Right lobe of liver (tissue), 4 donors: ENCODE data around the gene KLF17.

Experiments
- POLR2A ChIP-seq: fragments of 450-650 bp; IDR thresholded peaks from one replicate; pipeline ENCODE4 v1.6.1; 2017; ENCODE audit warnings: antibody characterized with exemption, mild to moderate bottlenecking
- TF ChIP-seq, protein P1 (sequence below), 4 donors: fragments of 200-600 bp in 3 of 4; fragments of 450-650 bp in 1 of 4; IDR thresholded peaks; one replicate each; pipeline versions ENCODE4 v1.5.1 to v1.8.0; 2016 to 2022; ENCODE audit warnings: antibody characterized with exemption in 4 of 4, mild to moderate bottlenecking in 2 of 4
- donor health status: DM: no; HTN: no; CAD: no.
- donor health status: DM: no; HTN: no; CAD: no.
- donor health status: DM: no; HTN: yes; CAD: no.

DNA sequence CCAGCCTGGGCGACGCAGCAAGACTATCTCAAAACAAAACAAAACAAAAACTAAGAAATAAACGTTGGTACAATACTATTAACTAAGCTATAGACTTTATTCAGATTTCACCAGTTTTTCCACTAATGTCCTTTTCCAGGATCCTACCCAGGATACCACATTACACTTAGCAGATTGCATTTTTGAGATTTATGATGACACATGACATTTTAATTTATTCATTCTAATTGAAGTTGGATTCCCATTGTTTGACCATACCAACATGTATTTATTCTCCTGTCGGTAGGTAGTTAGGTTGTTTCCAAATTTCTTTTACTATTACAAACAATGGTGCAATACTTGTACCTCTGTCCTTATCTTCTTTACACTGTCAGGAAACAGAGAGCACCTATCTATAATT lies 6.8 kb upstream of the KLF17 start:
- TF ChIP-seq, protein P1, sequence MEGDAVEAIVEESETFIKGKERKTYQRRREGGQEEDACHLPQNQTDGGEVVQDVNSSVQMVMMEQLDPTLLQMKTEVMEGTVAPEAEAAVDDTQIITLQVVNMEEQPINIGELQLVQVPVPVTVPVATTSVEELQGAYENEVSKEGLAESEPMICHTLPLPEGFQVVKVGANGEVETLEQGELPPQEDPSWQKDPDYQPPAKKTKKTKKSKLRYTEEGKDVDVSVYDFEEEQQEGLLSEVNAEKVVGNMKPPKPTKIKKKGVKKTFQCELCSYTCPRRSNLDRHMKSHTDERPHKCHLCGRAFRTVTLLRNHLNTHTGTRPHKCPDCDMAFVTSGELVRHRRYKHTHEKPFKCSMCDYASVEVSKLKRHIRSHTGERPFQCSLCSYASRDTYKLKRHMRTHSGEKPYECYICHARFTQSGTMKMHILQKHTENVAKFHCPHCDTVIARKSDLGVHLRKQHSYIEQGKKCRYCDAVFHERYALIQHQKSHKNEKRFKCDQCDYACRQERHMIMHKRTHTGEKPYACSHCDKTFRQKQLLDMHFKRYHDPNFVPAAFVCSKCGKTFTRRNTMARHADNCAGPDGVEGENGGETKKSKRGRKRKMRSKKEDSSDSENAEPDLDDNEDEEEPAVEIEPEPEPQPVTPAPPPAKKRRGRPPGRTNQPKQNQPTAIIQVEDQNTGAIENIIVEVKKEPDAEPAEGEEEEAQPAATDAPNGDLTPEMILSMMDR (IDR thresholded peaks at IDR 0.05), result no peak
- TF ChIP-seq POLR2A, result no peak
